GM12864 (cell line): ENCODE results near the gene BMPER.

Source experiments
- DNase-seq: peaks from one replicate; pipeline ENCODE4 v3.0.0-alpha.2; 2011; ENCODE audit warnings: low read depth
- H3K4me3 ChIP-seq: 2 replicates; pipeline ENCODE4 v1.5.1; 2011; ENCODE audit warnings: mild to moderate bottlenecking, low read depth, low read length, control low read depth
- CTCF ChIP-seq: IDR thresholded peaks from 2 replicates; pipeline ENCODE4 v1.5.1; 2011; ENCODE audit warnings: low read depth, mild to moderate bottlenecking, moderate library complexity, low read length, control low read depth, inconsistent platforms; ENCODE audit errors: missing control alignments

The BMPER gene

GRCh38 chr7:33887266-33887975 lies 17.9 kb upstream of the BMPER start:
- no peak for DNase-seq
- no peak for TF ChIP-seq CTCF
- no peak overlapping the region for H3K4me3 ChIP-seq

- DNase-seq: no peak
- TF ChIP-seq CTCF: no peak
- H3K4me3 ChIP-seq: no peak overlapping the region
Measured at GRCh38 chr7:33888166-33888565, 17.2 kb upstream of the BMPER start.

GRCh38 chr7:33892945-33893344 lies 12.4 kb upstream of the BMPER start:
- H3K4me3 ChIP-seq: no peak overlapping the region
- DNase-seq: no peak
- no peak for TF ChIP-seq CTCF

- DNase-seq: no peak
- no peak for TF ChIP-seq CTCF
- no peak overlapping the region for H3K4me3 ChIP-seq
Measured at GRCh38 chr7:33893377-33893776, 12.0 kb upstream of the BMPER start.

- no peak overlapping the region for H3K4me3 ChIP-seq
- peak; percentile 7 for DNase-seq
- TF ChIP-seq CTCF: peak; percentile 86
Measured at GRCh38 chr7:33895025-33895804, 10.1 kb upstream of the BMPER start.

- no peak overlapping the region for H3K4me3 ChIP-seq
- no peak for TF ChIP-seq CTCF
- DNase-seq: no peak
Measured at GRCh38 chr7:33900501-33900900, 4.8 kb upstream of the BMPER start.
